ENCODE data around the gene ADAMTS17.

Gene ADAMTS17

DNA sequence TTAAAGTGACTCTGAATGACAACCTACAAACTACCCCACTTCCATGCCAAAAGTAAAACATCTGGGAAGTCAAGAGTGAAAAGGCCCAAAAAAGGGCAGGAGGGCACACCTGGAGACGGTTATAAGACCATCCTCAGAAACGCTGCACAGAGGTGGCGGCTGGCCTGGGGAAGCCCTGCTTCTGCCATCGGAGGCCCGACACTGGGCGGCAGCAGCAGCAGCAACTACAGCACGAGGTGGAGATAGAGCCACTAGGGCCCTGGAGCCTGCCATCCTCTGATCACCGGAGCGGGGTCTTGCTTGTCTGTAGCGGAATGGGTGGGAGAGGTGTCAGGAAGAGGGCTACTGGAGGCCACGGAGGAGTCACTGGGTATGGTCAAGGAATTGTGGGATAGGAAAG, 283.3 kb downstream of the ADAMTS17 start:
- Histone ChIP-seq H3K4me3 (ENCODE audit: insufficient read length, low read depth) (no peak overlapping the region), H3K4me1 (ENCODE audit: insufficient read depth, insufficient read length) (no peaks in the 10 kb centered on the region), H3K27me3 (ENCODE audit: insufficient read depth, insufficient read length) (no peaks in the 10 kb centered on the region), H3K9ac (ENCODE audit: insufficient read length, low read depth) (no peak overlapping the region), H3K9me3 (ENCODE audit: insufficient read depth, low read length) (no peaks in the 10 kb centered on the region), H3K36me3 (ENCODE audit: insufficient read depth, insufficient read length, low read length) (no peaks in the 10 kb centered on the region)
- no peak for DNase-seq (ENCODE audit: low read depth, low spot score)
- TF ChIP-seq YY1 (IDR thresholded peaks at IDR 0.05; ENCODE audit: insufficient read depth, insufficient read length): no peak
- TF ChIP-seq ZNF274 (IDR thresholded peaks at IDR 0.05; ENCODE audit: low read depth, low read length): no peak
- no peak for TF ChIP-seq SUZ12 (IDR thresholded peaks at IDR 0.05; ENCODE audit: extremely low read depth, insufficient read depth, insufficient read length)

- Histone ChIP-seq H3K4me1 (ENCODE audit: insufficient read depth, insufficient read length) (peaks cover 5% of the 10 kb centered on the region), H3K36me3 (ENCODE audit: insufficient read depth, insufficient read length, low read length) (no peaks in the 10 kb centered on the region), H3K27me3 (ENCODE audit: insufficient read depth, insufficient read length) (no peaks in the 10 kb centered on the region), H3K9me3 (ENCODE audit: insufficient read depth, low read length) (no peaks in the 10 kb centered on the region), H3K9ac (ENCODE audit: insufficient read length, low read depth) (no peak overlapping the region), H3K4me3 (ENCODE audit: insufficient read length, low read depth) (no peak overlapping the region)
- TF ChIP-seq SUZ12 (IDR thresholded peaks at IDR 0.05; ENCODE audit: extremely low read depth, insufficient read depth, insufficient read length) (no peak), YY1 (IDR thresholded peaks at IDR 0.05; ENCODE audit: insufficient read depth, insufficient read length) (no peak), ZNF274 (IDR thresholded peaks at IDR 0.05; ENCODE audit: low read depth, low read length) (no peak)
- DNase-seq (ENCODE audit: low read depth, low spot score): no peak
Measured at GRCh38 chr15:100057281-100057680, 284.5 kb downstream of the ADAMTS17 start.

DNA sequence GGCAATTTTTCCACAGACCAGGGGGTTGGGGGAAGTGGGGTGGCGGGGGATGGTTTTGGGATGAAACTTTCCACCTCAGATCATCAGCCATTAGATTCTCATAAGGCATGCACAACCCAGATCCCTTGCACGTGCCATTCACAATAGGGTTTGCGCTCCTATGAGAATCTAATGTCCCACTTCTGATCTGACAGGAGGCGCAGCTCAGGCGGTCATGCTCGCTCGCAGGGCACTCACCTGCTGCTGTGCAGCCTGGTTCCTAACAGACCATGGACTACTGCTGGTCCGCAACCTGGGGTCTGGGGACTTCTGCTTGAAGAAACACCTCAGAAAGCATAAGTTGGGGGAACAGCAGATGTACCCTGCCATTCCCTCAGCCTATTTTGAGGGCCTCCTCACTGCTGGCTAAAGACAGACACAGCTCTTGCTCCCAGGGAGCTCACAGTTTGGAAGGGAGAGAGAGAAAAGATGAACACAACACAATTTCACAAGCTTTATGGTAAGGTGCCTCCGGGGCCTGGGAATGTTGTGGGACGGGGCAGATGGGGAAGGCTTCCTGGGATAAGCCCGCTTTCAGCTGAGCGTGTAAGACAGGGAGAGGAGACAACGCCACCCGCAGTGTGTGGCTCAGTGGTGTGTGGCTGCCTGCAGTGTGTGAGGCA, 285.2 kb downstream of the ADAMTS17 start:
- Histone ChIP-seq H3K9ac (ENCODE audit: insufficient read length, low read depth) (no peak overlapping the region), H3K36me3 (ENCODE audit: insufficient read depth, insufficient read length, low read length) (no peaks in the 10 kb centered on the region), H3K27me3 (ENCODE audit: insufficient read depth, insufficient read length) (no peaks in the 10 kb centered on the region), H3K4me3 (ENCODE audit: insufficient read length, low read depth) (no peak overlapping the region), H3K4me1 (ENCODE audit: insufficient read depth, insufficient read length) (peaks cover 5% of the 10 kb centered on the region), H3K9me3 (ENCODE audit: insufficient read depth, low read length) (no peaks in the 10 kb centered on the region)
- TF ChIP-seq YY1 (IDR thresholded peaks at IDR 0.05; ENCODE audit: insufficient read depth, insufficient read length): no peak
- TF ChIP-seq ZNF274 (IDR thresholded peaks at IDR 0.05; ENCODE audit: low read depth, low read length): no peak
- TF ChIP-seq SUZ12 (IDR thresholded peaks at IDR 0.05; ENCODE audit: extremely low read depth, insufficient read depth, insufficient read length): no peak
- DNase-seq (ENCODE audit: low read depth, low spot score): no peak

DNA sequence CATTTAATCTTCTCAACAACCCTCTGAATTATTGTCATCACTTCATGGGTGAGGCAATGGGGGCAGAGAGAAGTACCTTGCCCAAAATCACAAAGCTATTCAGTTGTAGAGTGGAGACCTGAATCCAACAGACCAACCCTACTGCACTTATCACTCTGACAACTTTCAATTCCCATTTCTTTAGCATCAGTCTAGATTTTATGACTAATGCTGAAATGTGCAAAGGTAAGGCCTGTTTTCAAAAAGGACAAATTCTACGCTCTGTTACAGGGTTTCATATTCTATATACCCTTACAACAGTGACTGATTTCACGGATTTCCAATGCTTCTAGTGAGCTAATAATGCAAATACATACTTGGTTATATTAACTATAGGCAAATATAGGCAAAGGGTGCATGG, 286.0 kb downstream of the ADAMTS17 start:
- no peak for DNase-seq (ENCODE audit: low read depth, low spot score)
- H3K9me3 ChIP-seq (ENCODE audit: insufficient read depth, low read length): no peaks in the 10 kb centered on the region
- H3K27me3 ChIP-seq (ENCODE audit: insufficient read depth, insufficient read length): no peaks in the 10 kb centered on the region
- no peak overlapping the region for H3K9ac ChIP-seq (ENCODE audit: insufficient read length, low read depth)
- H3K4me1 ChIP-seq (ENCODE audit: insufficient read depth, insufficient read length): peaks cover 5% of the 10 kb centered on the region
- H3K36me3 ChIP-seq (ENCODE audit: insufficient read depth, insufficient read length, low read length): no peaks in the 10 kb centered on the region
- H3K4me3 ChIP-seq (ENCODE audit: insufficient read length, low read depth): no peak overlapping the region
- no peak for TF ChIP-seq YY1 (IDR thresholded peaks at IDR 0.05; ENCODE audit: insufficient read depth, insufficient read length)
- TF ChIP-seq ZNF274 (IDR thresholded peaks at IDR 0.05; ENCODE audit: low read depth, low read length): no peak
- TF ChIP-seq SUZ12 (IDR thresholded peaks at IDR 0.05; ENCODE audit: extremely low read depth, insufficient read depth, insufficient read length): no peak

- H3K9me3 ChIP-seq (ENCODE audit: insufficient read depth, low read length): no peaks in the 10 kb centered on the region
- H3K27me3 ChIP-seq (ENCODE audit: insufficient read depth, insufficient read length): no peaks in the 10 kb centered on the region
- DNase-seq (ENCODE audit: low read depth, low spot score): no peak
- no peak overlapping the region for H3K9ac ChIP-seq (ENCODE audit: insufficient read length, low read depth)
- H3K4me3 ChIP-seq (ENCODE audit: insufficient read length, low read depth): no peak overlapping the region
- H3K4me1 ChIP-seq (ENCODE audit: insufficient read depth, insufficient read length): peaks cover 5% of the 10 kb centered on the region
- TF ChIP-seq SUZ12 (IDR thresholded peaks at IDR 0.05; ENCODE audit: extremely low read depth, insufficient read depth, insufficient read length) (no peak), ZNF274 (IDR thresholded peaks at IDR 0.05; ENCODE audit: low read depth, low read length) (no peak), YY1 (IDR thresholded peaks at IDR 0.05; ENCODE audit: insufficient read depth, insufficient read length) (no peak)
- no peaks in the 10 kb centered on the region for H3K36me3 ChIP-seq (ENCODE audit: insufficient read depth, insufficient read length, low read length)
Measured at GRCh38 chr15:100054539-100054938, 287.2 kb downstream of the ADAMTS17 start.

GRCh38 chr15:100053474-100054121, 288.2 kb downstream of the ADAMTS17 start:
- H3K4me3 ChIP-seq (ENCODE audit: insufficient read length, low read depth): no peak overlapping the region
- no peak for DNase-seq (ENCODE audit: low read depth, low spot score)
- H3K36me3 ChIP-seq (ENCODE audit: insufficient read depth, insufficient read length, low read length): no peaks in the 10 kb centered on the region
- H3K27me3 ChIP-seq (ENCODE audit: insufficient read depth, insufficient read length): no peaks in the 10 kb centered on the region
- no peaks in the 10 kb centered on the region for H3K9me3 ChIP-seq (ENCODE audit: insufficient read depth, low read length)
- TF ChIP-seq YY1 (IDR thresholded peaks at IDR 0.05; ENCODE audit: insufficient read depth, insufficient read length) (no peak), SUZ12 (IDR thresholded peaks at IDR 0.05; ENCODE audit: extremely low read depth, insufficient read depth, insufficient read length) (no peak), ZNF274 (IDR thresholded peaks at IDR 0.05; ENCODE audit: low read depth, low read length) (no peak)
- H3K9ac ChIP-seq (ENCODE audit: insufficient read length, low read depth): no peak overlapping the region
- H3K4me1 ChIP-seq (ENCODE audit: insufficient read depth, insufficient read length): peaks cover 5% of the 10 kb centered on the region

GRCh38 chr15:100052716-100053473, 288.9 kb downstream of the ADAMTS17 start:
- H3K36me3 ChIP-seq (ENCODE audit: insufficient read depth, insufficient read length, low read length): no peaks in the 10 kb centered on the region
- H3K9me3 ChIP-seq (ENCODE audit: insufficient read depth, low read length): 0 out of 2 replicates have a peak, but pooled peaks cover 4% of the 10 kb centered on the region
- TF ChIP-seq YY1 (IDR thresholded peaks at IDR 0.05; ENCODE audit: insufficient read depth, insufficient read length): no peak
- no peak for TF ChIP-seq ZNF274 (IDR thresholded peaks at IDR 0.05; ENCODE audit: low read depth, low read length)
- TF ChIP-seq SUZ12 (IDR thresholded peaks at IDR 0.05; ENCODE audit: extremely low read depth, insufficient read depth, insufficient read length): no peak
- DNase-seq (ENCODE audit: low read depth, low spot score): no peak
- H3K27me3 ChIP-seq (ENCODE audit: insufficient read depth, insufficient read length): no peaks in the 10 kb centered on the region
- peaks cover 5% of the 10 kb centered on the region for H3K4me1 ChIP-seq (ENCODE audit: insufficient read depth, insufficient read length)
- no peak overlapping the region for H3K4me3 ChIP-seq (ENCODE audit: insufficient read length, low read depth)
- H3K9ac ChIP-seq (ENCODE audit: insufficient read length, low read depth): no peak overlapping the region
